K562 (cell line): ENCODE data around the gene CDH2. TPM values are rescaled to one million over a fixed set of nuclear protein-coding genes. Genes with fewer than 3 reads are reported as not detected.

Experiments used
- ATAC-seq: fragments of 200-7000 bp; cut with Tn5 transposase; 3 replicates; pipeline ENCODE4 v1.9.1; 2020; ENCODE audit warnings: moderate library complexity
- BruUV-seq: library from RNA; stranded (reverse); fragments of 400-500 nt; replicated peaks from 2 replicates; lab custom pipeline; 2021; lab: Mats Ljungman, UMichigan
- CTCF ChIA-PET: fragments of 300-600 bp; formaldehyde crosslinking; extraction: SDS; loops from one replicate; lab custom pipeline; 2021; ENCODE audit warnings: low intra/inter-chr PET ratio; lab: Yijun Ruan, JAX
- POLR2A ChIA-PET: fragments of 300-600, 350-650 bp; sonication (Branson Sonifier 250); formaldehyde crosslinking; extraction: SDS; loops from one replicate; lab custom pipeline; 2021; ENCODE audit warnings: antibody characterized with exemption, inconsistent platforms; lab: Yijun Ruan, JAX
- DNase-seq, 4 experiments: peaks; one replicate each; pipeline versions ENCODE4 v3.0.0 to v3.0.0-alpha.2; 2011 to 2018; ENCODE audit warnings: low spot score in 3 of 4, mixed read lengths in 3 of 4; ENCODE audit errors: extremely low read depth in 1 of 4
- FAIRE-seq: peaks from 2 replicates; lab custom pipeline; 2011; peaks lifted over from hg19 to GRCh38; lab: Jason Lieb, UNC
- H2AFZ ChIP-seq: 2 replicates; pipeline ENCODE4 v1.6.0; 2011; ENCODE audit warnings: low read depth, low read length, control low read depth, inconsistent platforms
- H3K27ac ChIP-seq: fragments of 200-600 bp; 3 replicates; pipeline ENCODE4 v1.8.0; 2011; ENCODE audit warnings: low read depth, mild to moderate bottlenecking, control low read depth, inconsistent platforms, low read length, moderate library complexity, mixed read lengths; ENCODE audit errors: extremely low read depth
- H3K27me3 ChIP-seq, 2 experiments: fragments of 300-600 bp in 1 of 2; 2 replicates in 1 of 2; 3 replicates in 1 of 2; pipeline versions ENCODE4 v1.6.0 to v1.8.0; 2011; ENCODE audit warnings: inconsistent platforms in 2 of 2, low read length in 2 of 2, mild to moderate bottlenecking in 1 of 2, mixed read lengths in 1 of 2, moderate library complexity in 1 of 2; ENCODE audit not compliant: control insufficient read depth in 2 of 2, insufficient read depth in 2 of 2
- H3K36me3 ChIP-seq: fragments of 300-600 bp; 3 replicates; pipeline ENCODE4 v1.8.0; 2011; ENCODE audit warnings: mild to moderate bottlenecking, low read length, inconsistent platforms; ENCODE audit not compliant: control insufficient read depth, insufficient read depth
- H3K4me1 ChIP-seq, 2 experiments: fragments of 200-600 bp in 1 of 2; replicated peaks in 1 of 2; 2 replicates in 1 of 2; 3 replicates in 1 of 2; pipeline versions ENCODE4 v1.5.1 to v1.8.0; 2011; ENCODE audit warnings: inconsistent platforms in 2 of 2, low read length in 2 of 2, mild to moderate bottlenecking in 1 of 2, mixed read lengths in 1 of 2, moderate library complexity in 1 of 2; ENCODE audit not compliant: control insufficient read depth in 2 of 2, insufficient read depth in 2 of 2
- H3K4me2 ChIP-seq: 2 replicates; pipeline ENCODE4 v1.6.1; 2011; ENCODE audit warnings: low read length, control low read depth, inconsistent platforms, mixed read lengths; ENCODE audit not compliant: insufficient read depth
- H3K4me3 ChIP-seq: fragments of 200-600 bp; sonication (generic), shearing (Covaris generic); 2 replicates; pipeline ENCODE4 v1.5.1; 2016; ENCODE audit warnings: control low read depth, inconsistent platforms
- H3K79me2 ChIP-seq: fragments of 200-600 bp; 3 replicates; pipeline ENCODE4 v1.8.0; 2011; ENCODE audit warnings: low read length, inconsistent platforms; ENCODE audit not compliant: control insufficient read depth, insufficient read depth
- H3K9ac ChIP-seq, 2 experiments: 2 replicates each; pipeline versions ENCODE4 v1.6.0 to v1.6.1; 2011; ENCODE audit warnings: low read depth in 2 of 2, low read length in 2 of 2, control low read depth in 1 of 2, inconsistent platforms in 1 of 2, mild to moderate bottlenecking in 1 of 2, mixed read lengths in 1 of 2; ENCODE audit not compliant: insufficient read depth in 1 of 2
- H3K9me1 ChIP-seq: one replicate; pipeline ENCODE4 v1.6.0; 2011; ENCODE audit warnings: inconsistent platforms, mild to moderate bottlenecking, low read length, moderate library complexity; ENCODE audit not compliant: control insufficient read depth, insufficient read depth
- H3K9me3 ChIP-seq: replicated peaks from 2 replicates; pipeline ENCODE4 v1.5.1; 2011; ENCODE audit warnings: low read depth, low read length, inconsistent platforms; ENCODE audit not compliant: control insufficient read depth, insufficient read depth
- H4K20me1 ChIP-seq: replicated peaks from 2 replicates; pipeline ENCODE4 v1.6.1; 2011; ENCODE audit warnings: low read length, inconsistent platforms, mixed read lengths; ENCODE audit not compliant: control insufficient read depth, insufficient read depth
- NELFE ChIP-seq: IDR thresholded peaks from 2 replicates; pipeline ENCODE4 v1.6.1; 2011; ENCODE audit warnings: mild to moderate bottlenecking; ENCODE audit not compliant: insufficient read depth, insufficient read length
- NFYB ChIP-seq: IDR thresholded peaks from 2 replicates; pipeline ENCODE4 v1.6.1; 2011; ENCODE audit warnings: mild to moderate bottlenecking, moderate library complexity; ENCODE audit not compliant: insufficient read length; ENCODE audit errors: extremely low read depth
- SAFB ChIP-seq: fragments of 200-400 bp; formaldehyde crosslinking; IDR thresholded peaks from 2 replicates; pipeline ENCODE4 v1.6.1; 2017; ENCODE audit warnings: low read depth, low read length, borderline replicate concordance
- SRSF9 ChIP-seq: fragments of 200-400 bp; formaldehyde crosslinking; IDR thresholded peaks from 2 replicates; pipeline ENCODE4 v1.6.1; 2017; ENCODE audit warnings: low read depth, low read length, borderline replicate concordance
- ZNF589 ChIP-seq: fragments of 200-800 bp; sonication (Bioruptor generic); IDR thresholded peaks from 2 replicates; pipeline ENCODE4 v1.6.1; 2016; ENCODE audit warnings: low read depth, missing genetic modification characterization, missing compliant biosample characterization
- WGBS: fragments of 100-300 bp; shearing (Covaris generic); methylation state at CpG from one replicate; pipeline ENCODE4 v1.1.6; 2016; ENCODE audit warnings: low coverage, mixed read lengths; ENCODE audit not compliant: insufficient coverage; ENCODE audit errors: missing lambda C conversion rate; 5-methylcytosine and 5-hydroxymethylcytosine counted together
- in situ Hi-C: fragments of 300-500 bp; cut with MboI; formaldehyde crosslinking; loops from 4 replicates; pipeline ENCODE4 v1.15.0; 2018; ENCODE audit warnings: inconsistent platforms, mixed read lengths
- intact Hi-C: fragments of 100-400 bp; cut with micrococcal nuclease; formaldehyde crosslinking; loops from 2 replicates; pipeline ENCODE4 v1.14.2; 2022
- polyA plus RNA-seq, 8 experiments: library from polyadenylated mRNA; depleted of rRNA in 4 of 8; stranded (reverse) in 5 of 8; unstranded in 3 of 8; fragments of >200 nt; fragmentation: Nextera tagmentation in 2 of 8; fragmentation: Illumina TruSeq in 1 of 8; extraction: Ambion mirVana in 2 of 8; extraction: Trizol in 1 of 8; gene quantifications; 2 replicates each; pipeline versions ENCODE4 v1.2.1 to v1.2.3, GENCODE V29; 2011 to 2014; ENCODE audit warnings: inconsistent platforms in 1 of 8, missing spikeins in 1 of 8
- total RNA-seq, 7 experiments: library from RNA; depleted of rRNA in 6 of 7; stranded (reverse); fragments of >200 nt in 6 of 7; fragmentation: Illumina TruSeq in 2 of 7; extraction: Trizol in 2 of 7; gene quantifications; 2 replicates each; pipeline versions ENCODE4 v1.2.1 to v1.2.3, GENCODE V29; 2011 to 2021; ENCODE audit warnings: low replicate concordance in 1 of 7
- TF ChIP-seq, protein P1 (sequence below), 2 experiments: fragments of 450-650 bp; IDR thresholded peaks; 2 replicates each; pipeline ENCODE4 v1.6.1; 2016
- TF ChIP-seq, protein P2 (sequence below): sonication (generic); formaldehyde crosslinking; IDR thresholded peaks from 2 replicates; pipeline ENCODE4 v1.8.0; 2023; ENCODE audit warnings: mild to moderate bottlenecking, missing genetic modification reagents

CDH2 gene
- total and polyA plus RNA-seq, 9 of the 15 experiments (the other 6 are each of a cell fraction or from before 2014, with no cell fraction given), result 0.04 TPM; not detected in 8

DNA sequence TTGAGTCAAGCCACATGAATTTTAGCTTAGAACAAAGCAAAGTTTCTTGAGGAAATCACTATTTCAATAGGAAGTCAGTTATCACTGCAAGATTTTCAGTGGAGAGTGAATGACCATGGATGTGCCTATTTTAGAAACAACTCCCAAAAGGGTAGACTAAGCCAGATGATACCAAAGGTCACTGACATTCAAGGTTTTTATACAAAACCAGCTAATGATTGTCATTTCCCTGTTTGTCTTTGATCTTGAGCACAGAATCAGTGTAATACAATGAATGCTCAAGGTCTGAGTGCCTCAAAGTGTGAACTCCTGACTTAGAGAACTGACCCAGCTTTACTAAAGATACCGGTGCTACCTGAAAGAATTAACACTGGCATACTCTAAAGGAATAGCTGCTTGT is 60.5 kb downstream of the CDH2 start:
- Histone ChIP-seq H3K4me3 (no peak overlapping the region), H3K9me1 (no peaks in the 10 kb centered on the region), H2AFZ (no peak overlapping the region), H3K9me3 (no peaks in the 10 kb centered on the region; the same call in 1 of the 2 replicates), H3K4me2 (no peak overlapping the region), H3K36me3 (no peaks in the 10 kb centered on the region), H4K20me1 (no peaks in the 10 kb centered on the region), H3K27me3 (no peaks in the 10 kb centered on the region), H3K79me2 (no peaks in the 10 kb centered on the region), H3K4me1 (no peaks in the 10 kb centered on the region), H3K9ac (no peak overlapping the region), H3K27ac (no peak overlapping the region)
- 0% methylated on average over 1 of the region's 1 CpG for WGBS
- intact Hi-C loops (no loop called here), in situ Hi-C loops (no loop called here)
- FAIRE-seq (no peak), ATAC-seq (no peak), DNase-seq (no peak)
- no TSS peak for BruUV-seq
- TF ChIP-seq SAFB (no peak), ZNF589 (no peak), NFYB (no peak), SRSF9 (no peak), NELFE (no peak)
- TF ChIP-seq, protein P1, sequence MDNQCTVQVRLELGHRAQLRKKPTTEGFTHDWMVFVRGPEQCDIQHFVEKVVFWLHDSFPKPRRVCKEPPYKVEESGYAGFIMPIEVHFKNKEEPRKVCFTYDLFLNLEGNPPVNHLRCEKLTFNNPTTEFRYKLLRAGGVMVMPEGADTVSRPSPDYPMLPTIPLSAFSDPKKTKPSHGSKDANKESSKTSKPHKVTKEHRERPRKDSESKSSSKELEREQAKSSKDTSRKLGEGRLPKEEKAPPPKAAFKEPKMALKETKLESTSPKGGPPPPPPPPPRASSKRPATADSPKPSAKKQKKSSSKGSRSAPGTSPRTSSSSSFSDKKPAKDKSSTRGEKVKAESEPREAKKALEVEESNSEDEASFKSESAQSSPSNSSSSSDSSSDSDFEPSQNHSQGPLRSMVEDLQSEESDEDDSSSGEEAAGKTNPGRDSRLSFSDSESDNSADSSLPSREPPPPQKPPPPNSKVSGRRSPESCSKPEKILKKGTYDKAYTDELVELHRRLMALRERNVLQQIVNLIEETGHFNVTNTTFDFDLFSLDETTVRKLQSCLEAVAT (IDR thresholded peaks at IDR 0.05), result no peak
- TF ChIP-seq, protein P2, sequence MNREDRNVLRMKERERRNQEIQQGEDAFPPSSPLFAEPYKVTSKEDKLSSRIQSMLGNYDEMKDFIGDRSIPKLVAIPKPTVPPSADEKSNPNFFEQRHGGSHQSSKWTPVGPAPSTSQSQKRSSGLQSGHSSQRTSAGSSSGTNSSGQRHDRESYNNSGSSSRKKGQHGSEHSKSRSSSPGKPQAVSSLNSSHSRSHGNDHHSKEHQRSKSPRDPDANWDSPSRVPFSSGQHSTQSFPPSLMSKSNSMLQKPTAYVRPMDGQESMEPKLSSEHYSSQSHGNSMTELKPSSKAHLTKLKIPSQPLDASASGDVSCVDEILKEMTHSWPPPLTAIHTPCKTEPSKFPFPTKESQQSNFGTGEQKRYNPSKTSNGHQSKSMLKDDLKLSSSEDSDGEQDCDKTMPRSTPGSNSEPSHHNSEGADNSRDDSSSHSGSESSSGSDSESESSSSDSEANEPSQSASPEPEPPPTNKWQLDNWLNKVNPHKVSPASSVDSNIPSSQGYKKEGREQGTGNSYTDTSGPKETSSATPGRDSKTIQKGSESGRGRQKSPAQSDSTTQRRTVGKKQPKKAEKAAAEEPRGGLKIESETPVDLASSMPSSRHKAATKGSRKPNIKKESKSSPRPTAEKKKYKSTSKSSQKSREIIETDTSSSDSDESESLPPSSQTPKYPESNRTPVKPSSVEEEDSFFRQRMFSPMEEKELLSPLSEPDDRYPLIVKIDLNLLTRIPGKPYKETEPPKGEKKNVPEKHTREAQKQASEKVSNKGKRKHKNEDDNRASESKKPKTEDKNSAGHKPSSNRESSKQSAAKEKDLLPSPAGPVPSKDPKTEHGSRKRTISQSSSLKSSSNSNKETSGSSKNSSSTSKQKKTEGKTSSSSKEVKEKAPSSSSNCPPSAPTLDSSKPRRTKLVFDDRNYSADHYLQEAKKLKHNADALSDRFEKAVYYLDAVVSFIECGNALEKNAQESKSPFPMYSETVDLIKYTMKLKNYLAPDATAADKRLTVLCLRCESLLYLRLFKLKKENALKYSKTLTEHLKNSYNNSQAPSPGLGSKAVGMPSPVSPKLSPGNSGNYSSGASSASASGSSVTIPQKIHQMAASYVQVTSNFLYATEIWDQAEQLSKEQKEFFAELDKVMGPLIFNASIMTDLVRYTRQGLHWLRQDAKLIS (CRISPR knock-in tag), result no peak
- POLR2A ChIA-PET, result no interaction called here
- CTCF ChIA-PET, result no interaction called here
